Activated CD4-positive, alpha-beta T cell treated with anti-CD3 and anti-CD28 coated beads, Interleukin-2, amount 50 U/mL, for 16 hours (primary cell): ENCODE data around the gene MON1A.
A peak's percentile ranks its signal among the peaks of the same experiment; 100 is the strongest.
"Not testable (repeated sequence)": the region's sequence is repeated elsewhere in the genome, so short reads cannot be mapped to it uniquely, and the experiment has no call there.

ENCODE experiments used
- DNase-seq: peaks from one replicate; pipeline ENCODE4 v3.0.0-alpha.2; 2020

MON1A gene

GRCh38 chr3:49916686-49917085 is 12.9 kb downstream of the MON1A start:
- DNase-seq: no peak

GRCh38 chr3:49914906-49915305 is 14.7 kb downstream of the MON1A start:
- no peak for DNase-seq

GRCh38 chr3:49912881-49913281 is 16.7 kb downstream of the MON1A start:
- no peak for DNase-seq

GRCh38 chr3:49911611-49912010 is 18.0 kb downstream of the MON1A start:
- DNase-seq: no peak

GRCh38 chr3:49911124-49911420 is 18.5 kb downstream of the MON1A start:
- DNase-seq: no peak

GRCh38 chr3:49910409-49911123 is 19.0 kb downstream of the MON1A start:
- no peak for DNase-seq

- no peak for DNase-seq
These were observed 21.0 kb downstream of the MON1A start for GRCh38 chr3:49908373-49909199.

GRCh38 chr3:49906073-49906743 is 23.4 kb downstream of the MON1A start:
- peak; percentile 39 for DNase-seq

- not testable (repeated sequence) for DNase-seq
These were observed 25.2 kb downstream of the MON1A start for GRCh38 chr3:49904448-49904847.

GRCh38 chr3:49903451-49904424 is 25.9 kb downstream of the MON1A start, which contains the start of gene MST1R:
Gene MST1R, minus strand, starts transcription at chr3:49903873. Its CDS starts 264 bp downstream, at chr3:49903609.
- DNase-seq: peak; percentile 80

GRCh38 chr3:49902511-49903345 is 26.9 kb downstream of the MON1A start:
- no peak for DNase-seq

- DNase-seq: no peak
These were observed 28.0 kb downstream of the MON1A start for GRCh38 chr3:49901366-49902339.

GRCh38 chr3:49900491-49901153 is 29.0 kb downstream of the MON1A start:
- DNase-seq: no peak

GRCh38 chr3:49899815-49900214 is 29.8 kb downstream of the MON1A start:
- no peak for DNase-seq

- no peak for DNase-seq
These were observed 30.6 kb downstream of the MON1A start for GRCh38 chr3:49898991-49899390.

- no peak for DNase-seq
These were observed 33.3 kb downstream of the MON1A start for GRCh38 chr3:49896345-49896744.

- no peak for DNase-seq
These were observed 33.8 kb downstream of the MON1A start for GRCh38 chr3:49895791-49896190.

- DNase-seq: no peak
These were observed 40.3 kb downstream of the MON1A start for GRCh38 chr3:49889296-49889695.

- no peak for DNase-seq
These were observed 42.7 kb downstream of the MON1A start for GRCh38 chr3:49886922-49887265.

GRCh38 chr3:49883998-49884397 is 45.6 kb downstream of the MON1A start:
- DNase-seq: no peak
